GM21723 (cell line): ENCODE measurements around the gene FBN1.

ENCODE experiments used
- ATAC-seq: cut with Tn5 transposase; IDR thresholded peaks from one replicate; pipeline ENCODE4 v1.9.1; 2021; ENCODE audit warnings: mild to moderate bottlenecking, moderate library complexity; ENCODE audit not compliant: unreplicated experiment

The FBN1 gene

GRCh38 chr15:48584090-48584811, 61.3 kb downstream of the FBN1 start:
- ATAC-seq: no peak

- ATAC-seq: no peak
Observed at GRCh38 chr15:48582452-48583247, 62.9 kb downstream of the FBN1 start.

- no peak for ATAC-seq
Observed at GRCh38 chr15:48581219-48581618, 64.3 kb downstream of the FBN1 start.

GRCh38 chr15:48580736-48581135, 64.8 kb downstream of the FBN1 start:
- ATAC-seq: no peak

DNA sequence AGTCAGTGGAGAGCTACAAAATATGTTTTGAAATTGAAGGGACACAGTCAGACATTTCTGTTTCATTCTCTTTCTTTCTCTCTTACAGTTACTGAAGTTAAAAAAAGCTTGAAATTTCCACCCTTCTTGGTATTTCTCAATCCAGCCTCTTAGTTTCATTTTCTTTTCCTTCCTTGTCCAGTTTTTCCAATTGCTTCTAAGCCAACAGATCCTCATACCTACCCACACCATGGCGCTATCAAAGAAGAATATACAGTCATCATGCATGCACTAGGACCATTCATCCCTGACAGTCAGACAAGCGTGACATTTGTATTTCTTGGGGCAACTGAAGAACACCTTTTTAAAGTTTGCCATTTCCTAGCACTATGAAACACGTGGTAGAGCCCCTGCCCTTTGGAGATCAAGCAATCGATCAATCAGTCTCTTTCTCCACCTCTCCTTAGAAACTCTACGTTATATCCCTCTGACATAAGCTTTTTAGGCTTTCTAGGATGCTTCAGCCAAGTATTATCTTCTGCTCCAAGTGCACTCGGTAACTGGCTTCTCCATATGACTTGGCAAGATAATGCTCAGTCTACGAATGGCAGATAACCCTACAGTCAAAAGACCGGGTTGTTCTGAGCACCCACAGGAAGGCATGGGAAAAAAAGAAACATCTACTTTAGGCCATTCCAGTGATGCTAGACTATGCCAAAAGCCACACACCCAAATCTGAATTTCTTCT, 65.4 kb downstream of the FBN1 start:
- ATAC-seq: no peak

GRCh38 chr15:48578965-48579364, 66.5 kb downstream of the FBN1 start:
- ATAC-seq: no peak

- no peak for ATAC-seq
Observed at GRCh38 chr15:48577469-48577868, 68.0 kb downstream of the FBN1 start.

GRCh38 chr15:48574187-48574586, 71.3 kb downstream of the FBN1 start:
- ATAC-seq: no peak

- no peak for ATAC-seq
Observed at GRCh38 chr15:48573780-48574179, 71.7 kb downstream of the FBN1 start.

- no peak for ATAC-seq
Observed at GRCh38 chr15:48572823-48573222, 72.7 kb downstream of the FBN1 start.

- no peak for ATAC-seq
Observed at GRCh38 chr15:48571510-48571909, 74.0 kb downstream of the FBN1 start.

DNA sequence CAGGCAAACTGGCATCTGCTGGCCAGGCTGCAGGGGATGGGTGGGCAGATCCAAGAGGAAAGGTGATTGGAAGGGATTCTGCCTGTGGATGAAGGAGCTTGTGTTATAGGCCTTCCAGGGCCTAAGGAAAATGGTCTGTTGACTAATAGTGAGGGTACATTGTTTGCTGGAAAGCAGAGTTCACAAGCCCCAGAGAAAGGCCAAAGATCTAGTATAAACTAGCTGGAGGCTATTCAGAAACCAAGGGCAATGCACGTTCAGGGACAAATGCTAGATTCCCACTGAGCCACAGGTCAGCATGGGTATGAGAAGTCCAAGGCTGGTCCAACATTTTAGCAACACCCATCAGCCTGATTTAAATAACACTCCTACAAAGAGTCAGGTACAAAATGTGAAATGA, 74.7 kb downstream of the FBN1 start:
- ATAC-seq: no peak

- ATAC-seq: no peak
Observed at GRCh38 chr15:48569591-48570302, 75.8 kb downstream of the FBN1 start.

DNA sequence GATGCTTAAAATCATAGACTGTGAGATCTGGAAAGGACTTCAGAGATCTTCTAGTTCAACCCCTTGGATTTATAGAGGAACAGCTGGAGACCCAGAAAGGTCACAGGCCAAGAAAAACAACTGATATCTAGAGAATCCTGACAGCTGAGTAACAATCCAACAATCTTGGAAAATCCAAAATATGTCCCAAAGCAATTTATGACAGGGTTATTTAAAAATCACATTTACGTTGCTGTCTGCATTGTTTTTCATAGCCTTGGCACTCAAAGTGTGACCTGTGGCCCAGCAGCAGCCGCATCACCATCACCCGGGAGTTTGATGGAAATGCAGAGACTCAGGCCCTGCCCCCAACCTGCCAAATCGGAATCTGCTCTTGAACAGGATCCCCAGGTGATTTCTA, 78.8 kb downstream of the FBN1 start:
- no peak for ATAC-seq

GRCh38 chr15:48565560-48566482, 79.7 kb downstream of the FBN1 start:
- ATAC-seq: no peak

DNA sequence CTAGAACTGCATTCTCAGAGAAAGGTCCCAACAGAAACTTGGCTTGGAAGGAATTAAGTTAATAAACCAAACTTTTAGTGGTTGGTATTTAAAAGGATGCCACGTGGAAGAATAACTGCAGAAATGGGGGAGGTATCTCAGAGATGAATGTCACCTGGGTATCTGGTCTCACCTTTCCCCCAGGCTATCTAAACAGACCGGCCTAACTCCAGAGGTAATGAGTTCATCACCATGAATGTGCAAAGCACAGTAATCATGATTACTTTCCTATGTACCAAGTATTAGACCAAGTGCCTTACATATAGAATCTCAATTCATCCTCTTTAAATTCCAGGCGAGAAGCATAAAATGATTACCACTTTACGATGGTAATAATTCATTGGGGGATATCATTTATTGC, 80.8 kb downstream of the FBN1 start:
- ATAC-seq: no peak

GRCh38 chr15:48563934-48564333, 81.6 kb downstream of the FBN1 start:
- ATAC-seq: no peak

GRCh38 chr15:48560321-48561051, 85.0 kb downstream of the FBN1 start:
- no peak for ATAC-seq

DNA sequence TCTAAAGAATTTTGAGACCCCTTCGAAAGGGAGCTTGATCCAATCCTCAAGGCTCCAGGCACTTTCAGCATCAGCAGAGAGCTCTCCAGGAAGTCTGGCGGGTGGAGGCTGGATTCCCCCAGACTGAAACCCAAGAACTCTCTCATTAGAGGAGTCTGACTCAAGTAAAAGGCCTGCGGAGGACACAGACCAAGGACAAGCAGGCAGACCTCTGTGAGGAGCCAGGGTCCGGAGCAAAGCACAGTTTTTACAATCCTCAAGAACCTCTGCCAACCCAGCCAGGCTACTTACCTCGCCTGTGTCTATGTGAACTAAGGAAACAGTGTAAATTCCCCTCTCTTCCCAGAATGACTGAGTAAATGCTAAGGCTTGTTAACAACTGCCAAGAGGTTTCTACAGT, 86.2 kb downstream of the FBN1 start:
- no peak for ATAC-seq
